ENCODE results near the gene DROSHA. TPM values are rescaled to one million over a fixed set of nuclear protein-coding genes. Genes with fewer than 3 reads are reported as not detected.

The DROSHA gene
- total RNA-seq, 2 donors from 2014 or later: 16.1 to 85.0 TPM

GRCh38 chr5:31416547-31416946 lies 115.3 kb downstream of the DROSHA start:
- no peaks in the 10 kb centered on the region for H3K27me3 ChIP-seq
- no peaks in the 10 kb centered on the region for H3K4me1 ChIP-seq
- H3K4me3 ChIP-seq: no peak overlapping the region
- peaks cover 0 to 17% of the 10 kb centered on the region in 2 donors for H3K36me3 ChIP-seq (replicated peaks in 1 of 2; ENCODE audit: insufficient read depth in 1 of 2, low read depth in 2 of 2)
- 96% methylated on average over 3 of the region's 3 CpGs for WGBS, 2 donors
- no peaks in the 10 kb centered on the region for H3K9me3 ChIP-seq
- no peak for DNase-seq
- intact Hi-C loops (cut with DNase I): no loop called here
- no peak overlapping the region for H3K27ac ChIP-seq
- TF ChIP-seq POLR2A (IDR thresholded peaks at IDR 0.05): no peak
- TF ChIP-seq, protein P1, sequence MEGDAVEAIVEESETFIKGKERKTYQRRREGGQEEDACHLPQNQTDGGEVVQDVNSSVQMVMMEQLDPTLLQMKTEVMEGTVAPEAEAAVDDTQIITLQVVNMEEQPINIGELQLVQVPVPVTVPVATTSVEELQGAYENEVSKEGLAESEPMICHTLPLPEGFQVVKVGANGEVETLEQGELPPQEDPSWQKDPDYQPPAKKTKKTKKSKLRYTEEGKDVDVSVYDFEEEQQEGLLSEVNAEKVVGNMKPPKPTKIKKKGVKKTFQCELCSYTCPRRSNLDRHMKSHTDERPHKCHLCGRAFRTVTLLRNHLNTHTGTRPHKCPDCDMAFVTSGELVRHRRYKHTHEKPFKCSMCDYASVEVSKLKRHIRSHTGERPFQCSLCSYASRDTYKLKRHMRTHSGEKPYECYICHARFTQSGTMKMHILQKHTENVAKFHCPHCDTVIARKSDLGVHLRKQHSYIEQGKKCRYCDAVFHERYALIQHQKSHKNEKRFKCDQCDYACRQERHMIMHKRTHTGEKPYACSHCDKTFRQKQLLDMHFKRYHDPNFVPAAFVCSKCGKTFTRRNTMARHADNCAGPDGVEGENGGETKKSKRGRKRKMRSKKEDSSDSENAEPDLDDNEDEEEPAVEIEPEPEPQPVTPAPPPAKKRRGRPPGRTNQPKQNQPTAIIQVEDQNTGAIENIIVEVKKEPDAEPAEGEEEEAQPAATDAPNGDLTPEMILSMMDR (IDR thresholded peaks at IDR 0.05): no peak
- ATAC-seq: no peak

DNA sequence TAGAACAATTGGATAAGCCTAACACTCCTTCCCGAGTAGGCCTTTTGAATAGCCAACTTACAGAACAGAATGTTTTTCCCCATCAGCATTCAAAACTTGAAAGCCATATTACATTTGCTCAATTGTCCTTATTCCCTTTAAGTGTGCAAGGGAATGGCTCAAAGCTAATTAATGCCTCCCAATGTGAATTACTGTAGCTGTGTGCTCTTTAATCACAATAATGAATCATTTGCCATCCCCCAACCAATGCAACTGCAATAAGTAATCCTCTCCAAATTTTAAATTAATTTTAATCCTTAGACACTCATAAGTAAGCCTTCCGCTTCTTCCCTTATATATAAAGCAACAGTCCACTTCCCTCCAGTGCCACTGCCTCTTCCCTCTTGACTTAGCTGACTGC lies 115.9 kb downstream of the DROSHA start:
- 96 to 97% methylated on average over 2 of the region's 2 CpGs for WGBS, 2 donors

DNA sequence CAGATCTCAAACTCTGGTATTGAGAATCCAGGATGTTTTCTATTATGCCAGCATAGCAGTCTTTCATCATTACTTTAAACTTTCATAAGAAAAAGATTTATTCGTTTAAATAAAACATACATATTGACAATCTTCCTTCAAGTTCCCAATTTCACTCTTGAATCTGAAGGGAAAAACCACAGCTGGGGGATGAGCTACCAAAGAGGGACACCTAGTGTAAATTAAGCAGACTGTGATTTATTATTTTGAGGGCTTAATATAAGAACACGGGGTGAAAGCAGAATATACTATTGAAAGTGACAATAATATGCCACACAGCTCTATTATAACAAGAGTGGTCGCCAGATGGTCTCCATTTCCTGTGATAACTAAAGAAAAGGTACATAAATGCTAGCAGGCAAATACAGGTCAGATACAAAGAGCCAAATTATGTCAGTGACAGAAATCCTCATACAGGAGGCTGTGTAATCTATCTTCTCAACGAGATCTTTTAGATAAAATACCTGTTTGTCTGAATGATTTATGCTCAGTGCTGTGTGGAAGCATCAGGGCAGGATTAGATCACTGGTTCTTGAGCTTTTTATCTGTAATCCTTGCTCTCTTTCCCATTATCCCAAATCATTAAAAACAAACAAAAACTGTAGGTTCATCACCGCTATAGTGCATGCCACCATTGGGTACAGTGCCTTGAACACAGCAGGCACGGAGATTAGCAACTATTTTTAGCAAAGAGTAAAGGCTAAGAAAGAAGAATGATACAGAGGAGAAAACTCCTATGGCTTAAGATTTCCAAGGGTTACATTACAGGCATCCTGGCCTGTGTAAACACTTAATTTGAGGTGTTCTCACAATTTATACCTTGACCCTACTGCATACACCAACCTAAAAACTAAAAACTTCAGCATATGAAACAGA lies 116.6 kb downstream of the DROSHA start:
- H3K27ac ChIP-seq: no peak overlapping the region
- H3K9me3 ChIP-seq: no peaks in the 10 kb centered on the region
- no peak overlapping the region for H3K4me3 ChIP-seq
- intact Hi-C loops (cut with DNase I): no loop called here
- ATAC-seq (no peak), DNase-seq (no peak)
- TF ChIP-seq POLR2A (IDR thresholded peaks at IDR 0.05): no peak
- TF ChIP-seq, protein P1 (IDR thresholded peaks at IDR 0.05): no peak
- H3K36me3 ChIP-seq (replicated peaks in 1 of 2; ENCODE audit: insufficient read depth in 1 of 2, low read depth in 2 of 2): peaks cover 0 to 12% of the 10 kb centered on the region in 2 donors
- WGBS, 2 donors: 64 to 66% methylated on average over 6 of the region's 6 CpGs
- no peaks in the 10 kb centered on the region for H3K4me1 ChIP-seq
- H3K27me3 ChIP-seq: no peaks in the 10 kb centered on the region

More for the DNA sequence above, 115.9 kb downstream of the DROSHA start:
- Histone ChIP-seq H3K36me3 (replicated peaks in 1 of 2; ENCODE audit: insufficient read depth in 1 of 2, low read depth in 2 of 2) (peaks cover 0 to 15% of the 10 kb centered on the region in 2 donors), H3K4me3 (no peak overlapping the region), H3K27me3 (no peaks in the 10 kb centered on the region), H3K9me3 (no peaks in the 10 kb centered on the region), H3K4me1 (no peaks in the 10 kb centered on the region), H3K27ac (no peak overlapping the region)
- intact Hi-C loops (cut with DNase I): no loop called here
- no peak for DNase-seq
- no peak for TF ChIP-seq POLR2A (IDR thresholded peaks at IDR 0.05)
- TF ChIP-seq, protein P1 (IDR thresholded peaks at IDR 0.05): no peak
- ATAC-seq: no peak

- intact Hi-C loops (cut with DNase I): no loop called here
- Histone ChIP-seq H3K4me1 (no peaks in the 10 kb centered on the region), H3K4me3 (no peak overlapping the region), H3K36me3 (replicated peaks in 1 of 2; ENCODE audit: insufficient read depth in 1 of 2, low read depth in 2 of 2) (peaks cover 0 to 11% of the 10 kb centered on the region in 2 donors), H3K9me3 (no peaks in the 10 kb centered on the region), H3K27ac (no peak overlapping the region), H3K27me3 (no peaks in the 10 kb centered on the region)
- no peak for TF ChIP-seq POLR2A (IDR thresholded peaks at IDR 0.05)
- TF ChIP-seq, protein P1 (IDR thresholded peaks at IDR 0.05): no peak
- DNase-seq (no peak), ATAC-seq (no peak)
- WGBS, 2 donors: 93 to 94% methylated on average over 7 to 8 of the region's 8 CpGs
These were observed 118.7 kb downstream of the DROSHA start for GRCh38 chr5:31413030-31413812.

All from body of pancreas (tissue), 4 donors.